ENCODE results near the gene DLG1. TPM values are rescaled to one million over a fixed set of nuclear protein-coding genes. Genes with fewer than 3 reads are reported as not detected.
A peak's percentile ranks its signal among the peaks of the same experiment; 100 is the strongest.

The DLG1 gene
- total RNA-seq, 1 donor from 2014 or later = 80.7 TPM

GRCh38 chr3:197031315-197032285 lies 266.8 kb downstream of the DLG1 start:
- DNase-seq (ENCODE audit: low read depth) = peak; percentile 95

- no peak for DNase-seq (ENCODE audit: low read depth)
Observed at GRCh38 chr3:197030379-197031314, 267.8 kb downstream of the DLG1 start.

DNA sequence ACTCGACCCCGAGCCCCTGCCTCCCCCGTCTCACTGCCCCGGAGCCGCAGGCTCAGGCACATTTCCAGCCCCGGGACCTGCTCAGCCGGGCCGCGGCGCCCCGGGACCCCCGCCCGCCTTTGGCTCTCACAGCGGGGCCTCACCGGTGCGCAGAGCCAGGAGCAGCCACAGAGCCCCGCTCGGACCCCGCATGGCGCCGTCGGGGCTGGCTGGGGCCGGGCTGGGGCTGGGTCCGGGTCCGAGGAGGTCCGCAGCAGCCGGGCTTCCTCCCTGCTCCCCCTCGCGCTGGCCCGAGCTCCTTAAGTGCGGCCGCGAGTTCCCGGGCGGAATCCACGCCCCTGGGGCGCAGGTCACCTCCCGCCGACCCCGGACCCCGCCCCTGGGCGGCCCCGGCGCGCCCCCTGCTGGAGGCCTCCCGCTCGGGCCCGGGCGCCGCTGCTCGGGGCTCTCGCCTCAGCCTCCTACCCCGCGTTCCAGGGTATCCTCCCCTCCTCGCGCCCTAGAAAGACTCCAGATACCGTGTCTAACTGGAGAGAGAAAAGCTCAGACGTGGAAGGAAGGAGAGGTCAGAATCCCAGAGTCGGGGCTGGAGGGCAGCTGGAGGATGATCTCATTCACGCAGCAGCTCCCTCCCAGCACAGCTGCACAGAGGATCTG lies 268.8 kb downstream of the DLG1 start, which contains the start of gene MELTF:
Gene MELTF (minus strand): TSS at position 307 of the 657 bp plus-strand sequence. CDS start 115 bp downstream, at position 192.
- DNase-seq (ENCODE audit: low read depth) = peak; percentile 65

DNA sequence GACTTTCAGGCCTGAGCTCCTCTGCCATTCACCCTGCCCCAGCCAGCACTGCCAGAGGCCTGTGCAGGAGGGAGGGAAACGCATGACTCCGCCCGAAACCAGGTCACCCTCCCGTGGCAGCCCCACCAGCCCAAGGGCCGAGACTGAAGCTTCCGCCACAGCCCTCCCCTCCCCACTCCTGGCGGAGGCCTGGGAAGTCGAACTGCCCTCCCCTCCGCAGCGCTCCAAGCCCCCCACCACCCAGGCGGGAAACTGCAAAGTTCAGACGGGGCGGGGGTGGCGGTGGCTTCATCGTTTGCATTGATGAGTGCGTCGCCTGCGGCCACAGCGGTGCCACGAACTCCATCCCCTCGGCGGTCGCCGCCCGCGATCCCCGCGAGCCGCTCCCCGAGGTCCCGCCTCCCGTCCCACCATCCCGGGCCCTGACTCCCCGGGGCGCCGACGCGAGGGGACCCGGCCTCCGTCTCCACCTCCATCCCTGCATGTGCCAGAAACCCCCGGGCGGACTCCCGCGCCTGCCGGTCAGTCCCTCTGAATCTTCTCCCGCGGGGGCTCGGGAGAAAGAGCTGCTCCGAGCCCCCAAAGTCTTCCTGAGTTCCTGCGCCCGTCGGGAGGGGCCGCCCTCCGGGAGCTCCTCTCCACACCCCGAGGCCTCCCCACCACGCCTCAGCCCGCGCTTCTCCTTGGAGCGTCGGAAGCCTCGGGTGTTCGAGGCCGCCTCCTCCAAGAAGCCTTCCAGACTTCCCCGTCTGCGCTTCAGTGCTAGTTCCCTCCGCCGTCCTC lies 269.5 kb downstream of the DLG1 start:
- no peak for DNase-seq (ENCODE audit: low read depth)

- DNase-seq (ENCODE audit: low read depth) = no peak
Observed at GRCh38 chr3:197027896-197028727, 270.3 kb downstream of the DLG1 start.

DNA sequence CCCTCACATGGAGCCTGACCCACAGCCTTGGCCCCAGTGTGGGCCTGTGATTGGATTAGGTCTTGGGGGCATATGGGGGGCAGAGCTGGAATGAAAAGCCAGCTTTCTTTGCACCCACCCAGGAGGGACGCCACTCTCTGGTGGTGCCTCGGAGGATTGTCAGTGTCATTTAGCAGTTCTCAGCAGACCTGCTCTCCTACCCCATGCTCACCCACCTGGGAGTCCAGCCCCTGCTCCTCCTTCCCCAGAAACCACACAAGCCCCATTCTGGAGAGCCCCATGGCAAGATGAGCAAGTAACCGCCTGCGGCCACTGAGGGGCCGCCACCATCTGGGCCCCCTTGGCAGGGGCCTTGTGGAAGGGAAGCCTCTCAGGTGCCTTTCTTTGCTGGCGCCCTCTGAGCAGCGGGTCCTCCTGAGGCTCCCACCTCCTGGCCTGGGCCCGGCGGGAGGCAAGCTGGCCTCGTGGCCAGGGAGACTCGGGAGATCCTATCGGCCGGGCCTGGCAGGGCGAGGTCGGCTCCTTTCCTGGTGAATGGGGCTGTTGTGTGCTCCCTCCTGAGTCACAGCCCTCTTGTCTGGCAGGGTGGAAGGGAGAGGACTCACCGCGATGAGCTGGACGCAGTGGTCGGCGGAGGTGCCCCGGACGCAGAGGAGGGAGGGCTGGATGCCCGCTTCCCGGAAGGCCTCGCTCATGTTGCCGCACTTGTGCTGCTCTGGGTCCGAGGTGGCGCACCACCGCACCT lies 271.1 kb downstream of the DLG1 start:
- no peak for DNase-seq (ENCODE audit: low read depth)

DNA sequence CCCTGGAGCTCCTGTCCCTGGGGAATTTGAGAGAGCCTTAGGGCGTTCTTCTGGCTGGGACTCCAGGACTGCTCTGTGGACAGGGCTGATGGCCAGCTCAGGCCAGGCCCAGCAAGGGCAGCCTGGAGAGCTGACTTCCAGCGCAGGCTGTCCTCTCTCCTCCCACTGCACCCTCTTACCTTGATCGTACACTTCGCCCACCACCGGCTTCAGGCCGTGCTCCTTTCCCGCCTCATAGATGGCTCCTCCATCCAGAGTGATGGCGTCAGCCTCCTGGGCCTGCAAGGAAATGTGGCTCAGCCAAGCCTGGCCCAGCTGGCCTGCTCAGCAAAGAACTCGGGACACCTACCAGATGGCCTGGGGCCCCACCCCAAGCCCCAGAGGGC lies 271.9 kb downstream of the DLG1 start:
- DNase-seq (ENCODE audit: low read depth) = no peak

DNA sequence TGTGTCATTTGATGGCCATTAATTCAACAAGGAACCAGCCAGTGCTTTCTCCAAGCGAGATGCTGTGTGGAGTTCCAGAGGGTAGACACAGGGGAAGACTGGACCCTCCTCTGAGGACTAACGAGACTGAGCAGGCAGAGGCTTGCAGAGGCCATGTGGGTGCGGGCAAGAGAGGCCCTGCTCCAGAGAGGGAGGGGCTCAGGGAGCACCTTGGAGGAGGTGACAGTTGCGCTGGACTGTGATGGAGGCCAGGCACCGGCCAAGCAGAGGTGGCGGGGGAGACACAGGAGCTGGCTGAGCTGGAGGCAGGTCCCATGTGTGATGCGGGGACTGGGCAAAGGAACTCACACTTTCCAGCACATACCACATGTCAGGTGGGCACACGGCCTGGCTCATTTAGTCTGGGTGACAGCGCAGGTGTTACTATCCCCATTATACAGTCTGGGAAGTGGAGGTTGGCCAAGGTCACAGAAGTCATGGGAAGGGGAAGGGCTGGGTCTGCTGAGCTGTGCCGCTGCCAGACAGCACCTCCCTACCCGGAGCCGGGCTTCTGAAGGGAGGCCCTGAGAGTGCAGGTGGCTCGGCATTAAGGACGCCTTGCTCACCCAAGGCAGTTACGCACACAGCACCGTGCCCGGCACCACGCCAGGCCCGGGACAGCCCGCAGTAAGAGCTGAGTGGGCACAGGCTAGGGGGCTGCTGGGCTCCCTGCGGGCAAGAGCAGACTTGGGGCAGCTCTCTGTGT lies 272.5 kb downstream of the DLG1 start:
- no peak for DNase-seq (ENCODE audit: low read depth)

GRCh38 chr3:197024881-197025735 lies 273.3 kb downstream of the DLG1 start:
- DNase-seq (ENCODE audit: low read depth) = no peak

- DNase-seq (ENCODE audit: low read depth) = no peak
Observed at GRCh38 chr3:197023998-197024651, 274.3 kb downstream of the DLG1 start.

DNA sequence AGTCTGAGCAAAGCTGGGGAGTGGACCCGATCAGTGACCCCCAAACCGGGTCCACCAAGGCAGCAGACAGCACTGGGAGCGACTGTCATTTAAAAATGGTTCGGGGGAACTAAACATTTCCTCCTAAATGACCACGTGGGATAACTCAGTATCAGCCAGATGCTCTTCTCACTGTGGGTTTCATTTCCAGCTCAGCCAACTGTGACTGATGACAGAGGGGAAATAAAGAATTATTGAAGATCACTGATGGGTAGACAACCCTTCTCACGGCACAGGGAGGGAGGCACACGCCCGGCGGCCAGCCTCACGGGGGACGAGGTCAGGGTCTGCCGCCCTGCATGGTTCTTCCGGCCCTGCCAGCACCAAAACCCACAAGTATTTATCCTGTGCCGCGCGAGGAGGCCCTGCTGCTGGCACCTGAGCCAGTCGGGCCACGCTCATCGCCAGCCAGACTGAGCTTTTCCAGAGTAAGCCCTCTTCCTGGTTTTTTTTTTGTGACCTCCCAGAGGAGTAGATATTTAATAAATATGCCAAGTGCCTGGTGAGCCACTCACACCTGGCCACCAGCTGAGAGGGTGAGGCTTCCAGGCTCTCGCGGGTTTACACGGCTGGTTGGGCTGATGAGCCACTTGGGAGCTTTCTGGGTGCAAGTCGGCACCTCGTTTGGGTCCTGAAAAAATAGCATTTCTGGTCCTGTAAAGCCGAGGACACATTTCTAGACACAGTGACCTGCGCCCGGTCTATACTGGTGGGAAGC lies 275.0 kb downstream of the DLG1 start:
- no peak for DNase-seq (ENCODE audit: low read depth)

DNA sequence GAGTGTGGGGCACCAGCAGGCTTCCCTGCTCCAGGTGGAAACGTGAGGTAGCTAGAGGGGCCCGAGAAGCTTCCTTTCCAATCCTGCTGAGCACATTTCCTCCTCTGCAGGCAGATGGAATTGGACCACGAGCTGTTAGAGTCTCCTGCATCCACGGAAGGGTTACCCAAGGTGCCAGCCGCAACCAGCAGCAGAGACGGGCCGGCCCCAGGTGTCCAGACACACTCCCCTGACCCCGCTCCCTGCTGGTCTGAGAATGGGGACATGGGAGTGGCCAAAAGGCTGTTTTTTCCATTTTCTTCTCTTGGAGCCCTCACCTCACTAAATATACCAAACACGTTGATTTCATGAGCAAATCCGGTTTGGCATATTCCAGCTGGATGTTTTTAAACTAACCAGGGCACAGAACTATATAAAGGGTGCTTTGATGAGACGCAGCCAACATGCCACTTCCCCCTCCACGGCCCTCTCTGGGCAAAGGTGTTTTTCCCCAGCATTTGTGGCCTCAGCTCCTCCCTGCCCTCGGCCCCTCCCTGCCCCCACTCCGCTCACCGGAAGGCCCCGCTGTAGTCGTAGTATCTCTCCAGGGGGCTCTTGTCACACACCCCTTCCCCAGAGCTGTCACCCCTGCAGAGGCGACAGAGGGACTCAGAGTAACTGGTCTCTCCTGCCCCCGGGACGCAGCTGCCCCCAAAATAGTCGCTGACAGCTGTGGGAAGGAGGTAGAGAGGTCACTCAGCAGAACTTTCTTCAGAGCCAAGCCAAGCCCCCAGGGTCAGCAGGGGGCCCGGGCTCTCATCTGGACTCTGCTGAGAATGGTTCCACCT lies 275.8 kb downstream of the DLG1 start:
- DNase-seq (ENCODE audit: low read depth) = no peak

GRCh38 chr3:197021729-197022404 lies 276.5 kb downstream of the DLG1 start:
- DNase-seq (ENCODE audit: low read depth) = no peak

DNA sequence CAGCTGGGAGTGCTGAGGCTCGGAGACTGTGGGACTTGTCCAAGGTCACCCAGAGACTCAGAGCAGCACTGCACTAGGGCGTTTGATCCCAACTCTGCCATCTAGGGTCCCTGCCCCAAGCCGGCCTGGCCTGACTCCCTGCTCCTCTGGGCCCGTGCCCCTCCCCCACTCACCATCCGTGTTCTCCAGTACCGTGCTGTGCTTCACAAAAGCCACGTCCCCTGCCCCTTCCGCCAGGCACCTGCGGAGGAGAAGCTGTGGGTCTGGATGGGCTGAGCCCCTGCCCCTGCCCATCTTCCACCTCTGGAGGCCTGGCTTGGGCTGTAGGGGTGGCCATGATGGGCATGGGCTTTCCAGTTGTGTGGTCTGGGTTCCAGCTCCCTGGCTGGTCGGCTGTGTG lies 277.2 kb downstream of the DLG1 start:
- DNase-seq (ENCODE audit: low read depth) = no peak
